IPS-NIHi11 (cell line): ENCODE data around the gene ZNF74.
"Not testable (repeated sequence)": the region's sequence is repeated elsewhere in the genome, so short reads cannot be mapped to it uniquely, and the experiment has no call there.

Experiments
- DNase-seq: peaks from one replicate; pipeline ENCODE4 v3.0.0; 2012; ENCODE audit warnings: mixed read lengths, low spot score

Gene ZNF74

GRCh38 chr22:20393705-20394476 is at the start of gene ZNF74:
ZNF74 (plus strand) TSS chr22:20394151; CDS start chr22:20394629, 478 bp downstream.
- DNase-seq: peak; percentile 89

GRCh38 chr22:20346553-20346952 is 47.4 kb upstream of the ZNF74 start:
- not testable (repeated sequence) for DNase-seq

DNA sequence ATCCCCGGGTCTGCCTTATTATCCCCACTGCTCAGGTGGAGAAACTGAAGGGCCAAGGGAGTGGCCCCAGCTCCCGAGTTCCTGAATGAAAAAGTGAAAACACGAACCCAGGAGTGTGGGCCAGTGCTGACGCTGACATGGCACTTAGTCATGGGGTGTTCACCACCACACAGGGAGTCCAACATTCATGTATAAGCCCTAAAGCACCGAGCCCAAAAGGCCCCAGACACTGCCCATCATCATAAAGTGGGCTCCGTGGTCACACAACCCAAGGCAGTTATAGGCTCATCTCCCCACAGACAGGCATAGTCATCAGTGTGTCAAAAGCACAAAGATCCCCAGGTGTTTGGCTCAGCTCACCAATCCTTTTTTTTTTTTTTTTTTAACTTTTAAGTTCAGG is 41.4 kb upstream of the ZNF74 start:
- not testable (repeated sequence) for DNase-seq

- no peak for DNase-seq
Observed at GRCh38 chr22:20354238-20354975, 39.5 kb upstream of the ZNF74 start.

GRCh38 chr22:20355939-20356636 is 37.9 kb upstream of the ZNF74 start:
- DNase-seq: not testable (repeated sequence)

DNA sequence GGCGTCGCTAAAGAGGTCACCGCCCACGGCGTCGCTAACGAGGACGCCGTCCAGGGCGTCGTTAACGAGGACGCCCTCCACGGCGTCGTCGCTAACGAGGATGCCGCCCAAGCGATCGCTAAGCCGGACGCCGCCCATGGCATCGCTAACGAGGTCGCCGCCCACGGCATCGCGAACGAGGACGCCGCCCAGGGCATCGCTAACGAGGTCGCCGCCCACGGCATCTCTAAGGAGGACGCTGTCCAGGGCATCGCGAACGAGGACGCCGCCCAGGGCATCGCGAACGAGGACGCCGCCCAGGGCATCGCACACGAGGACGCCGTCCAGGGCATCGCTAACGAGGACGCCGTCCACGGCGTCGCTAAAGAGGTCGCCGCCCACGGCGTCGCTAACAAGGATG is 37.0 kb upstream of the ZNF74 start:
- not testable (repeated sequence) for DNase-seq

DNA sequence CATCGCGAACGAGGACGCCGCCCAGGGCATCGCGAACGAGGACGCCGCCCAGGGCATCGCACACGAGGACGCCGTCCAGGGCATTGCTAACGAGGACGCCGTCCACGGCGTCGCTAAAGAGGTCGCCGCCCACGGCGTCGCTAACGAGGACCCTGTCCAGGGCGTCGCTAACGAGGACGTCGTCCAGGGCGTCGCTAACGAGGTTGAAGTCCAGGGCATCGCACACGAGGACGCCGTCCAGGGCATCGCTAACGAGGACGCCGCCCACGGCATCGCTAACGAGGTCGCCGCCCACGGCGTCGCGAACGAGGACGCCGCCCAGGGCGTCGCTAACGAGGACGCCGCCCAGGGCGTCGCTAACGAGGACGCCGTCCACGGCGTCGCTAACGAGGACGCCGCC is 36.0 kb upstream of the ZNF74 start:
- not testable (repeated sequence) for DNase-seq

DNA sequence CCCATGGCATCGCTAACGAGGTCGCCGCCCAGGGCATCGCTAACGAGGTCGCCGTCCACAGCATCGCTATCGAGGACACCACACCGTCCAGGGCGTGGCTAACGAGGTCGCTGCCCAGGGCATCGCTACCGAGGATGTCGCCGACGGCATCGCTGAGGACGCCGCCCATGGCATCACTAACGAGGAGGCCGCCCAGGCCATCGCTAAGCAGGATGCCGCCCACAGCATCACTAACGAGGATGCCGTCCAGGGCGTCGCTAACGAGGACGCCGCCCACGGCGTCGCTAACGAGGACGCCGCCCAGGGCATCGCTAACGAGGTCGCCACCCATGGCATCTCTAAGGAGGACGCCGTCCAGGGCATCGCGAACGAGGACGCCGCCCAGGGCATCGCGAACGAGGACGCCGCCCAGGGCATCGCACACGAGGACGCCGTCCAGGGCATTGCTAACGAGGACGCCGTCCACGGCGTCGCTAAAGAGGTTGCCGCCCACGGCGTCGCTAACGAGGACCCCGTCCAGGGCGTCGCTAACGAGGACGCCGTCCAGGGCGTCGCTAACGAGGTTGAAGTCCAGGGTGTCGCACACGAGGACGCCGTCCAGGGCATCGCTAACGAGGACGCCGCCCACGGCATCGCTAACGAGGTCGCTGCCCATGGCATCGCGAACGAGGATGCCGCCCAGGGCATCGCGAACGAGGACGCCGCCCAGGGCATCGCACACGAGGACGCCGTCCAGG is 35.3 kb upstream of the ZNF74 start:
- not testable (repeated sequence) for DNase-seq

DNA sequence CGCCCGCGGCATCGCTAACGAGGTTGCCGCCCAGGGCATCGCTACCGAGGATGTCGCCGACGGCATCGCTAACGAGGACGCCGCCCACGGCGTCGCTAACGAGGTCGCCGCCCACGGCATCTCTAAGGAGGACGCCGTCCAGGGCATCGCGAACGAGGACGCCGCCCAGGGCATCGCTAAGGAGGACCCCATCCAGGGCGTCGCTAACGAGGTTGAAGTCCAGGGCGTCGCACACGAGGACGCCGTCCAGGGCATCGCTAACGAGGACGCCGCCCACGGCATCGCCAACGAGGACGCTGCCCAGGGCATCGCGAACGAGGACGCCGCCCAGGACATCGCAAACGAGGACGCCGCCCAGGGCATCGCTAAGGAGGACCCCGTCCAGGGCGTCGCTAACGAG is 33.7 kb upstream of the ZNF74 start:
- not testable (repeated sequence) for DNase-seq

GRCh38 chr22:20360866-20361751 is 32.8 kb upstream of the ZNF74 start:
- not testable (repeated sequence) for DNase-seq

DNA sequence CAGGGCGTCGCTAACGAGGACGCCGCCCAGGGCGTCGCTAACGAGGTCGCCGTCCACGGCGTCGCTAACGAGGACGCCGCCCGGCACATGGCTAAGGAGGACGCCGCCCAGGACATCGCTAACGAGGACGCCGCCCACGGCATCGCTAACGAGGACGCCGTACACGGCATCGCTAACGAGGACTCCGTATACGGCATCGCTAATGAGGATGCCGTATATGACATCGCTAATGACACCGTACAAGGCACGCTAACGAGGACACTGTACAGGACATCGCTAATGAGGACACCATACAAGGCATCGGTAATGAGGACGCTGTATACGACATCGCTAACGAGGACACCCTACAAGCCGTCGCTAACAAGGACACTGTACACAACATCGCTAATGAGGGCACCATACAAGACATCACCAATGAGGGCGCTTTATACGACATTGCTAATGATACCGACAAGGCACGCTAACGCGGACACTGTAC is 32.2 kb upstream of the ZNF74 start:
- not testable (repeated sequence) for DNase-seq

DNA sequence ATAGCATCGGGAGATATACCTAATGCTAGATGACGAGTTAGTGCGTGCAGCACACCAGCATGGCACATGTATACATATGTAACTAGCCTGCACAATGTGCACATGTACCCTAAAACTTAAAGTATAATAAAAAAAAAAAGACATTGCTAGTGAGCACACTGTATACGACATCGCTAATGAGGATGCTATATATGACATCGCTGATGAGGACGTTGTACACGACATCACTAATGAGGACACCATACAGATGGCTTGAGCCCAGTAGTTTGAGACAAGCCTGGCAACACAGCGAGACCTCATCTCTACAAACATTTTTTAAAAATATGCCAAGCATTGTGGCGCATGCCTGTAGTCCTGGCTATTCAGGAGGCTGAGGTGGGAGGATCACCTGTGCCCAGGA is 31.5 kb upstream of the ZNF74 start:
- DNase-seq: not testable (repeated sequence)

- not testable (repeated sequence) for DNase-seq
Observed at GRCh38 chr22:20364335-20365260, 29.4 kb upstream of the ZNF74 start.

GRCh38 chr22:20366841-20367240 is 27.1 kb upstream of the ZNF74 start:
- not testable (repeated sequence) for DNase-seq

DNA sequence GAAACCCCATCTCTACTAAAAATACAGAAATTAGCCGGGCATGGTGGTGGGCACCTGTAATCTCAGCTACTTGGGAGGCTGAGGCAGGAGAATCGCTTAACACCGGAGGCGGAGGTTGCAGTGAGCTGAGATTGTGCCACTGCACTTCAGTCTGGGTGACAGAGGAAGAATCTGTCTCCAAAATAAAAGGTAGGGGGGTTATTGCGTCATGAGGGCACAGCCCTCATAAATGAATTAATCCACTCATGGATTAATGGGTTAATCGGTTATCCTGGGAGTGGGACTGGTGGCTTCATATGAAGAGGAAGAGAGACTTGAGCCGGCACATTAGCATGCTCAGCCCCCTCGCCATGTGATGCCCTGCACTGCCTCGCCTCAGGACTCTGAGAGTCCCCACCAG is 25.1 kb upstream of the ZNF74 start:
- DNase-seq: not testable (repeated sequence)

DNA sequence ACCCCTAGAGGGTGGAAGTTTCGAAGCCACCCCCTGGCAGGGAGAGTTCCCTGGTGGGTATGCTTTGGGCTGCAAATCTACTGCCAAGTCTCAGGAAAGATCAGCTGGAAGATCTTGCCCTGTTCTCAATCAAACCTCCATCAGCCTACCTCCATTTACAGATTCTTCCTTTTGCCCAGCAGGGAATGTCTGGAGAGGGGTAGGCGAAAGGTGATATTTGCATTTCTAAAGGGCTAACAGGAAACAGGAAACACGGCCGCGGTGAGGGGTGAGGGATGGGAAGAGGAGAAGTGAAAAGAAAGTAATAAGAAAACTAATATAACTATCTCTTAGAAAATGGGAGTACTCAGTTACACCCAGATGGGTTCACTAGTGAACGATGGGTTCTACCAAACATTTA is 22.3 kb upstream of the ZNF74 start:
- DNase-seq: not testable (repeated sequence)

DNA sequence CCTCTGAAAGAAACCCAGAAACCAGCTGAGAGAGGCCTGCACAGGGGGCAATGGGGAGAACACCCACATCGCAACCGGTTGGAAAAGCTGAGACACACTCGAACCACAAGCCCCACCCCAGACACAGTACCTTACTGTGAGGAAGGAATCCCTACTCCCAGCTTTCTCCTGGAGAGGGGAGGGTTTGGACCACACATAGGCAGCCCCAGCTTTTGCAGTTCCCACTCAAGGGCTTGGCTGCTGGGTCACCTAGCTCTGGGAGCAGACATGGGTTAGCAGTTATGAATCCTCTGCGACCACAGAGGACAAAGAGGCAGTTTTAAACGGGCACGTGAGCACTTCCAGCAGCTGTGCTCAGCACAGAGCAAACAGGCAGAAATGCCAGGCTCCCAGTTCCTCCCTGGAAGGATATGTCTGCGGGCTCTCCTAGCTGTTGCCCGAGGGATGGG is 21.5 kb upstream of the ZNF74 start:
- not testable (repeated sequence) for DNase-seq

DNA sequence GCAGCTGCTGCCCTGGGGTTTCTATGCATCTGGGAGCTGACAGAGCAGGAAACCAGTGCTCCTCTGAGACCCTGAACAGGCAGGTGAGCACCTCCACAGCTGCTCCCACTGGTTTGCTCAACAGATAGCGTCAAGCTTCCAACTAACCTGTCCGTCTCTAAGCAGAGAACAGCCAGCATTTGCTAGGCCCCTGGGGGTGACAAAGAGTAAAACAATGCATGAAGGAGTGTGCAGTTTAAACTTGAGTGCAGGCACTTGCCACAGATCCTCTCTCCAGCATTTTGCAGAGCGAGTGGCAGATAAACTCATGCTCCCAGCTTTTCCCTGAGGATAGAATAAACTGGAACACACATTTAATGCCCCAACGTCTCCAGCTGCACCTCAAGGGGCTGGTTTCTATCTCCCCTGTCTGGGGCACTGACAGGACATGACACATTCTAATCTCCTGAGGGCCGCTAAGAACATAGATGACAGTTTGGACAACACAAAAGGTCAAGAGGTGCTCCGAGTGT is 20.7 kb upstream of the ZNF74 start:
- DNase-seq: not testable (repeated sequence)

DNA sequence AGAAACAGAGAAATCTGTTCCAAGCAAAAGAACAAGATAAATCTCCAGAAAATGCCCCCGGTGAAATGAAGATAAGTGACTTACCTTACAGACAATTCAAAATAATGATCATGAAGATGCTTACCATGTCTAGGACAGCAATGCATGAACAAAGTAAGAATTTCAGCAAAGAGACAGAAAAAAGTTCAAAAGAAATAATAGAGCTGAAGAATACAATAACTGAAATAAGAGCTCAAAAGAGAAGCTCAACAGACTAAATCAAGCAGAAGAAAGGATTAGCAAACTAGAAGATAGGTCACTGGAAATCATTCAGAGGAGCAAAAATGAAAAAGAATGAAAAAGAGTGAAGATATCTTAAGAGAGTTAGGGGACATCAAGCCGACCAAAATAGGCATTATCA is 19.8 kb upstream of the ZNF74 start:
- not testable (repeated sequence) for DNase-seq
